ENCODE measurements around the gene NR1I2.

NR1I2 gene

DNA sequence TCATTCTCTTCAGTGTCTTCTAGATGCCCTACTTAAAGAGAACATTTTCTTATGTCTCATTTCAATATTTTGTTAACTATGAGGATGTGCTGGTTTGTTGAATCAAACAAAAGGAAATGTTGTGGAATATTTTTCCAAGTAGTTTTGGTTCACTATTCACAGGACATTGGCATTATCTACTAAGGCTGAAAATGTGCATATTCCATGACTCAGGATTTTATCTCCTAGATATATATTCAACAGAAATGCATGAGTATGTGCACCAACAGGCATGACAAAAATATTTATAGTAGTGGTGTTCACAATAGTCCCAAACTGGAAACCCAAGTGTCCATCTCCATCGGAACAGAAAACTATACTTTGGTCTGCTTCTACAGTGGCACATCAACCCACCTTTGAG, 16.7 kb upstream of the NR1I2 start:
- no peak for DNase-seq (ENCODE audit: low read depth)
- TF ChIP-seq, protein P1, sequence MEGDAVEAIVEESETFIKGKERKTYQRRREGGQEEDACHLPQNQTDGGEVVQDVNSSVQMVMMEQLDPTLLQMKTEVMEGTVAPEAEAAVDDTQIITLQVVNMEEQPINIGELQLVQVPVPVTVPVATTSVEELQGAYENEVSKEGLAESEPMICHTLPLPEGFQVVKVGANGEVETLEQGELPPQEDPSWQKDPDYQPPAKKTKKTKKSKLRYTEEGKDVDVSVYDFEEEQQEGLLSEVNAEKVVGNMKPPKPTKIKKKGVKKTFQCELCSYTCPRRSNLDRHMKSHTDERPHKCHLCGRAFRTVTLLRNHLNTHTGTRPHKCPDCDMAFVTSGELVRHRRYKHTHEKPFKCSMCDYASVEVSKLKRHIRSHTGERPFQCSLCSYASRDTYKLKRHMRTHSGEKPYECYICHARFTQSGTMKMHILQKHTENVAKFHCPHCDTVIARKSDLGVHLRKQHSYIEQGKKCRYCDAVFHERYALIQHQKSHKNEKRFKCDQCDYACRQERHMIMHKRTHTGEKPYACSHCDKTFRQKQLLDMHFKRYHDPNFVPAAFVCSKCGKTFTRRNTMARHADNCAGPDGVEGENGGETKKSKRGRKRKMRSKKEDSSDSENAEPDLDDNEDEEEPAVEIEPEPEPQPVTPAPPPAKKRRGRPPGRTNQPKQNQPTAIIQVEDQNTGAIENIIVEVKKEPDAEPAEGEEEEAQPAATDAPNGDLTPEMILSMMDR (conservative IDR thresholded peaks at IDR 0.05; ENCODE audit: low read depth, low read length), result no peak
- no peak overlapping the region for H3K4me3 ChIP-seq (ENCODE audit: low read depth, low read length)

DNA sequence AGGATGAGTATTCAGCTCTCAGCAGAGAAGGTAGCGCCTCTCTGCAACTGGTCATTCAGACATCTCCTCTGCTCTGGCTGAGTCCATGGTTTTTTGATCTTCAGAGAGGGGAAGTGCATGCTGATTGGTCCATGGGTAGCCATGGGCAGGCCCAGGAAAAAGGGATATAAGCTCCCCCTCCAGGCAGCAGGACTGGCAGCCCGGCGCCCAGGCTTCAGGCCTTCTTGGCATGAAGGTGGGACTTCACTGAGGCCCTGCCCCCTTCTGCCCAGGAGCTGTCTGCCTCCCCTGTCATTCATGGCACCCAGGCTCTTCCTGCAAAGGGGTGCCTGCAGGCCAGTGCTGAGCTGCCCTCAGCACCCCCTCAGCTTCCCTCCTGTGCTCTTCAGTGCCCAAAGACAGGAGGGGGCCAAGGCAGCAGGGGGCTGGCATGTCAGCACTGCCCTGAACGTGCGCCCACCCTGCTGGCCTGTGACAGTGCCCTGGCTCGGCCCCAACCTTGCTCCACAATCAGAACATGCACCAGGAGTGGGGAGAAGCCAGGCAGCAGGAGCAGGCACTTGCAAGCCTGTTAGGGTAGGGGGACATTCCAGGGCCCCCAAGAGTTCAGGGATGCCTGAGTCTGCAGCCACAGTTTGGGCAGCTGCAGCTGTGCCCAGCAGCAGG, 13.8 kb upstream of the NR1I2 start:
- H3K4me3 ChIP-seq (ENCODE audit: low read depth, low read length), result no peak overlapping the region
- TF ChIP-seq, protein P1 (conservative IDR thresholded peaks at IDR 0.05; ENCODE audit: low read depth, low read length), result no peak
- DNase-seq (ENCODE audit: low read depth), result no peak

DNA sequence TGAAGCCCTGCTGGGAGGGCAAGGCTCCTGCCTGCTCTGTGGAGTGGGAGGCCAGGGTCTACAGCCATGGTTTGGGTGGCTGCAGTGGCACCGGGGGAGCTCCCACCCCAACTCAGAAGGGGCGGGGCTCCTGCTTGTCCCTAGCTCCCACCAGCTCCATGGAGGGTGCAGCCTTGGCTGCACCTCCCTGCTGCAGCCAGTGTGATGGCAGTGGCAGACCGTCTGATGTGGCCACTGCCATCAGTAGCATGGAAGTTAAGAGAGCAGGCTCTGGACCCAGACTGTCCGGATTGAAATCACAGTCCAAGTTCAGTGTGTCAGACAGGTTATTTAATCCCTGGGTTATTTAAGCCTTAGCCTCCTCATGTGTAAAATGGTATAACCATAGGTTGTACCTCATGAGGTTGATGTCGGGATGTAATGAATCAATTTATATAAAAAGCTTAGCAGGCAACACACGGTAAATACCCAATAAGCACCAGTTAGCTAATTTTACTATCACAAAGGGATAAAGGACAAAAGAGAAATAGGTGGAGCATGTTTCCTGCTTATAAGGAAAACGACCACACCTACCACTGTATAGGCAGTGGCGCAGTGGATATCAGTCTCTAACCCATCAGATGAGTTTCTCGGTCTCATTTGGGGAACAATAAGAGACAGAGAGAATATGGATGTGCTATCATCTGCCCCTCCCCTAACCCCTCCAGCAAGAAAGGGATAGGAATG, 13.1 kb upstream of the NR1I2 start:
- no peak overlapping the region for H3K4me3 ChIP-seq (ENCODE audit: low read depth, low read length)
- TF ChIP-seq, protein P1 (conservative IDR thresholded peaks at IDR 0.05; ENCODE audit: low read depth, low read length), result no peak
- DNase-seq (ENCODE audit: low read depth), result no peak

DNA sequence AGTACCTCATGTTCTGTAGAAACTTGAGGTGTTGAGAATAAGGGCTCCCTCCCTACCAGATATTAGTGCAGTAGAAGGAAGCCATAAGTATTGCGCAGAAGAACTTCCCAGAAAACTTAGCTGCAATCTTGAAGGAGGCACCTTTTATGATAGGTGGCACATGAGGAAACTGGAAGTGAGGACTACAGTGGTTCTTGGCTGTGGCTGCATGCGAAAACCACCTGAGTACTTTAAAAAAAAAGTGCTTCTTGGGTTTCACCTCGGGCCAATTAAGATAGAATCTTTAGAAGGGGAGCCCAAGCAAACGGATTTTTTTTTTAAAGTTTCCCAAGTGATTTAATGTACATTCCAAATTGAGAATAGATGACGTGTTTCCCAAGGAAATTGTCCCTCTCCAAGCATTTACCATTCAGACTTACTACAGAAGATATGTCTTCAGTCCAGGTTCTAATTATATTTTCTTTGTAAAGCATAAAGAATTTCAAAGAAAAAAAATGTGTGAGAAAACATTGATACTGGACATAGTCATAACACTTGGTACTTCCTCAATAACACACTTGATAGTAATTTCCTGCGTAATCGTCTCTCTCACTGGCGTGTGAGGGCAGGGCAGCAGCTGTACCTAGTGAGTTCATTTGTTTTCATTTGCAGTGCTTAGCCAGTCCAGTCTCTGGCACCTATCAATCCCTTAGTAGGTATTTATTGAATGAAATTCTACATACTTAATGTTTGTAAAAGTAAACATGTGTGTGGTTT, 12.3 kb upstream of the NR1I2 start:
- H3K4me3 ChIP-seq (ENCODE audit: low read depth, low read length), result no peak overlapping the region
- peak; percentile 67 for DNase-seq (ENCODE audit: low read depth)
- TF ChIP-seq, protein P1 (conservative IDR thresholded peaks at IDR 0.05; ENCODE audit: low read depth, low read length), result no peak

DNA sequence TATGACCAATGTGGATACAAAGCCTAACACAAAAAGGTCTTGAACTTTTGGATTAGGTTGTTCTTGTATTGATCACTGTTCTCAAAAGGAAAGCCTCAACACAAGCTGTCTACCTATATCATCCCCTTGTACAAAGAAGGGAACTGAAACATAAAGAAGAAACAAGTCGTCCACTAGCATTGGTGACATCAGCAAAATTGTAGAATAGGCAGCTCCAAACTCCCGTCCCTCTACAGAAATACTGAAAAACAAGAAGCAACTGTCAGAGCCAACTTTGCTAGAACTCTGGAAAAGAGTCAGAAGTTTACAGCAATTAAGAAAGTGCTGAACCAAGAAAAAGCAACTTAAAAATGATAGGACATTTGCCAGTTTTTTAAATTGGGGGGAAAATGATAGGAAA, 7.5 kb upstream of the NR1I2 start:
- DNase-seq (ENCODE audit: low read depth), result no peak
- TF ChIP-seq, protein P1 (conservative IDR thresholded peaks at IDR 0.05; ENCODE audit: low read depth, low read length), result no peak

DNA sequence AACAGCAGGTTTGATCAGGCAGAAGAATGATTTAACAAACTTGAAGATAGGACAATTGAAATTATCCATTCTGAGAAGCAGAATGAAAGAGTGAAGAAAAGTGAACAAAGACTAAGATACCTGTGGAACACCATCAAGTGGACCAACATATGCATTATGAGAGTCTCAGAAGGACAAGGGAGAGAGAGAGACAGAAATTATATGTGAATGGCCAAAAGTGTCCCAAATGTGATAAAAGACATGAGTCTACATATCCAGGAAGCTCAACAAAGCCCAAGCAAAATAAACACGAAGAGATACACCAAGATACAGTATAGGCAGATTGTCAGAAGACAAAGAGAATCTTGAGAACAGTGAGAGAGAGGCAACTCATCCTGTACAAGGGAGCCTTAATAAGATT, 5.6 kb upstream of the NR1I2 start:
- H3K4me3 ChIP-seq (ENCODE audit: low read depth, low read length), result no peak overlapping the region
- DNase-seq (ENCODE audit: low read depth), result no peak
- TF ChIP-seq, protein P1 (conservative IDR thresholded peaks at IDR 0.05; ENCODE audit: low read depth, low read length), result no peak

More for the DNA sequence above, 7.5 kb upstream of the NR1I2 start:
- H3K4me3 ChIP-seq (ENCODE audit: low read depth, low read length), result no peak overlapping the region

All from choroid plexus epithelial cell (primary cell).